HepG2 (cell line): Measurements from ENCODE around the gene CHST3. TPM values are rescaled to one million over a fixed set of nuclear protein-coding genes. Genes with fewer than 3 reads are reported as not detected.

Experiments
- CREB1 ChIP-seq, 2 experiments: fragments of 450-650 bp in 1 of 2; IDR thresholded peaks; 2 replicates each; pipeline ENCODE4 v1.6.1; 2016 to 2017; ENCODE audit warnings: control low read depth in 1 of 2, mild to moderate bottlenecking in 1 of 2, missing compliant biosample characterization in 1 of 2, missing genetic modification characterization in 1 of 2
- FOXO4 ChIP-seq: sonication (generic); formaldehyde crosslinking; conservative IDR thresholded peaks from 2 replicates; pipeline ENCODE4 v1.8.1; 2023; ENCODE audit warnings: missing genetic modification reagents
- GTF2F1 ChIP-seq: fragments of 150-350 bp; IDR thresholded peaks from 2 replicates; pipeline ENCODE4 v1.6.1; 2014; ENCODE audit warnings: low read length
- HBP1 ChIP-seq: IDR thresholded peaks from 2 replicates; pipeline ENCODE4 v1.6.1; 2016; ENCODE audit warnings: low read depth, control low read depth
- ISL2 ChIP-seq: sonication (generic); formaldehyde crosslinking; IDR thresholded peaks from 2 replicates; pipeline ENCODE4 v1.5.0; 2020; ENCODE audit warnings: missing genetic modification reagents
- NONO ChIP-seq, 2 experiments: fragments of 450-650 bp in 1 of 2; sonication (generic) in 1 of 2; formaldehyde crosslinking in 1 of 2; IDR thresholded peaks in 1 of 2; conservative IDR thresholded peaks in 1 of 2; 2 replicates each; pipeline versions ENCODE4 v1.6.1 to v1.8.0; 2017 to 2022; ENCODE audit warnings: mild to moderate bottlenecking in 1 of 2, missing genetic modification reagents in 1 of 2, moderate library complexity in 1 of 2
- PCBP1 ChIP-seq: fragments of 200-400 bp; formaldehyde crosslinking; IDR thresholded peaks from 2 replicates; pipeline ENCODE4 v1.6.1; 2017; ENCODE audit warnings: mild to moderate bottlenecking, low read depth, low read length, borderline replicate concordance
- SNAPC4 ChIP-seq: sonication (generic); formaldehyde crosslinking; IDR thresholded peaks from 2 replicates; pipeline ENCODE4 v1.4.0; 2020; ENCODE audit warnings: mild to moderate bottlenecking, missing genetic modification reagents
- SRF ChIP-seq: IDR thresholded peaks from 2 replicates; pipeline ENCODE4 v1.6.1; 2011; ENCODE audit warnings: mild to moderate bottlenecking, low read depth, low read length, moderate library complexity
- SSRP1 ChIP-seq: IDR thresholded peaks from 2 replicates; pipeline ENCODE4 v1.6.1; 2016; ENCODE audit warnings: control low read depth
- TEAD2 ChIP-seq: sonication (generic); formaldehyde crosslinking; IDR thresholded peaks from 2 replicates; pipeline ENCODE4 v1.9.0; 2021; ENCODE audit warnings: missing genetic modification reagents
- TP53 ChIP-seq: sonication (generic); formaldehyde crosslinking; conservative IDR thresholded peaks from 2 replicates; pipeline ENCODE4 v1.4.0; 2020; ENCODE audit warnings: missing genetic modification reagents
- ZBTB38 ChIP-seq: sonication (generic); formaldehyde crosslinking; IDR thresholded peaks from 2 replicates; pipeline ENCODE4 v1.5.1; 2020; ENCODE audit warnings: mild to moderate bottlenecking, missing genetic modification reagents
- ZFP36L1 ChIP-seq: sonication (generic); formaldehyde crosslinking; IDR thresholded peaks from 2 replicates; pipeline ENCODE4 v1.8.0; 2022; ENCODE audit warnings: mild to moderate bottlenecking, missing genetic modification reagents, moderate library complexity
- ZNF256 ChIP-seq: sonication (generic); formaldehyde crosslinking; conservative IDR thresholded peaks from 2 replicates; pipeline ENCODE4 v1.4.0; 2020; ENCODE audit warnings: missing genetic modification reagents
- ZNF644 ChIP-seq: IDR thresholded peaks from 2 replicates; pipeline ENCODE4 v1.6.1; 2016; ENCODE audit warnings: low read depth
- ZNF687 ChIP-seq: sonication (generic); formaldehyde crosslinking; IDR thresholded peaks from 2 replicates; pipeline ENCODE4 v1.5.1; 2020; ENCODE audit warnings: mild to moderate bottlenecking, missing genetic modification reagents, moderate library complexity
- polyA plus RNA-seq, 8 experiments: library from polyadenylated mRNA; depleted of rRNA in 3 of 8; stranded (reverse) in 7 of 8; unstranded in 1 of 8; fragments of >200 nt; fragmentation: Illumina TruSeq in 4 of 8; extraction: Trizol in 4 of 8; gene quantifications; 2 replicates each; pipeline versions ENCODE4 v1.2.1 to v1.2.3, GENCODE V29; 2011 to 2016; ENCODE audit warnings: low read depth in 4 of 8, missing spikeins in 1 of 8, mixed read lengths in 1 of 8; ENCODE audit not compliant: insufficient read depth in 1 of 8
- total RNA-seq, 5 experiments: library from RNA; depleted of rRNA; stranded (reverse); fragments of >200 nt; fragmentation: Illumina TruSeq; extraction: Trizol; gene quantifications; 2 replicates each; pipeline ENCODE4 v1.2.3, GENCODE V29; 2016; ENCODE audit warnings: low read depth in 1 of 5

The CHST3 gene
- total and polyA plus RNA-seq, 2 of the 13 experiments (the other 11 are each of a cell fraction or from before 2014, with no cell fraction given): 7.2 to 18.7 TPM

GRCh38 chr10:72030762-72031543 lies 66.8 kb downstream of the CHST3 start (continued):
- no peak; the same call in 1 of the 2 replicates for TF ChIP-seq SSRP1 (CRISPR knock-in tag)
- no peak for TF ChIP-seq GTF2F1
- TF ChIP-seq ZNF256 (CRISPR knock-in tag): no peak
- peak; percentile 64; the same call in 1 of the 2 replicates for TF ChIP-seq HBP1 (CRISPR knock-in tag)
- TF ChIP-seq ZNF644: peak; percentile 85
- no peak for TF ChIP-seq ZFP36L1 (CRISPR knock-in tag)
- no peak for TF ChIP-seq TEAD2
- peak; percentile 90 for TF ChIP-seq ZBTB38
- TF ChIP-seq ZNF687: peak; percentile 97
- peak; percentile 84 for TF ChIP-seq ISL2
- TF ChIP-seq SRF: no peak; the same call in 1 of the 2 replicates
- 0 out of 2 replicates have a peak, but pooled peaks have one; percentile 59 for TF ChIP-seq TP53
- TF ChIP-seq SNAPC4 (CRISPR knock-in tag): no peak
- 0 out of 2 replicates have a peak, but pooled peaks have one; percentile 38 for TF ChIP-seq PCBP1
- 0 out of 2 replicates have a peak, but pooled peaks have one; percentile 70 for TF ChIP-seq FOXO4
- no peak for TF ChIP-seq CREB1 (IDR thresholded peaks at IDR 0.05)
- TF ChIP-seq CREB1 (CRISPR knock-in tag; IDR thresholded peaks at IDR 0.05): no peak; the same call in 1 of the 2 replicates
- TF ChIP-seq NONO (IDR thresholded peaks at IDR 0.05): no peak
- peak; percentile 97 for TF ChIP-seq NONO (CRISPR knock-in tag; conservative IDR thresholded peaks at IDR 0.05)
